Renal pelvis (tissue), 12 donors: ENCODE measurements around the gene MGA. TPM values are rescaled to one million over a fixed set of nuclear protein-coding genes. Genes with fewer than 3 reads are reported as not detected.
A peak's percentile ranks its signal among the peaks of the same experiment; 100 is the strongest.

Experiments used
- DNase-seq: peaks from one replicate; pipeline ENCODE4 v3.0.0-alpha.2; 2013
- long read RNA-seq, 16 experiments: transcript quantifications; one replicate each; lab custom pipeline, GENCODE V29; 2026
- polyA plus RNA-seq, 3 donors: library from polyadenylated mRNA; unstranded; fragments of 120-200 nt; gene quantifications; one replicate each; pipeline ENCODE4 v1.2.1, GENCODE V29; 2013; ENCODE audit not compliant: insufficient read length in 3 of 3

MGA gene
- polyA plus RNA-seq: 10 to 100 TPM; 31.6 to 45.9 (median 41.3) TPM
- long read RNA-seq, donor 1, partial matches to known transcripts: 0 of 1 reads
- long read RNA-seq, donor 1, other reads (novel, unspliced or antisense): 0 of 1 reads
- long read RNA-seq, donor 2: 0 reads
- long read RNA-seq, donor 3, partial matches to known transcripts: 0 of 2 reads
- long read RNA-seq, donor 3, other reads (novel, unspliced or antisense): 0 of 2 reads
- long read RNA-seq, donor 4, partial matches to known transcripts: 0 of 1 reads
- long read RNA-seq, donor 4, other reads (novel, unspliced or antisense): 0 of 1 reads
- long read RNA-seq, donor 5, partial matches to known transcripts: 0 of 2 reads
- long read RNA-seq, donor 5, other reads (novel, unspliced or antisense): 0 of 2 reads
- long read RNA-seq, donor 6, partial matches to known transcripts: 0 of 7 reads
- long read RNA-seq, donor 6, other reads (novel, unspliced or antisense): 0 of 7 reads
- long read RNA-seq, donor 7, partial matches to known transcripts: 0 of 5 reads
- long read RNA-seq, donor 7, other reads (novel, unspliced or antisense): 0 of 5 reads
- long read RNA-seq, donor 8: 0 reads
- long read RNA-seq, donor 9, partial matches to known transcripts: 0 of 2 reads
- long read RNA-seq, donor 9, other reads (novel, unspliced or antisense): 0 of 2 reads
- long read RNA-seq, donor 10, partial matches to known transcripts: 0 of 2 reads
- long read RNA-seq, donor 10, other reads (novel, unspliced or antisense): 0 of 2 reads
- long read RNA-seq, donor 11, partial matches to known transcripts: 0 of 3 reads
- long read RNA-seq, donor 11, other reads (novel, unspliced or antisense): 0 of 3 reads
- long read RNA-seq, donor 12, partial matches to known transcripts: 0 of 2 reads
- long read RNA-seq, donor 12, other reads (novel, unspliced or antisense): 0 of 2 reads
- long read RNA-seq, donor 13, partial matches to known transcripts: 0 of 3 reads
- long read RNA-seq, donor 13, other reads (novel, unspliced or antisense): 0 of 3 reads
- long read RNA-seq, donor 14: 0 reads
- long read RNA-seq, donor 15: 0 reads
- long read RNA-seq, donor 16, partial matches to known transcripts: 0 of 3 reads
- long read RNA-seq, donor 16, other reads (novel, unspliced or antisense): 0 of 3 reads

GRCh38 chr15:41660235-41661077, at the start of gene MGA:
TSS of gene MGA (plus strand) at chr15:41660405.
- DNase-seq: peak; percentile 96

- peak; percentile 33 for DNase-seq
These were observed 39.5 kb upstream of the MGA start for GRCh38 chr15:41620536-41621199.

- DNase-seq: peak; percentile 85
These were observed 38.7 kb upstream of the MGA start for GRCh38 chr15:41621200-41622193.

GRCh38 chr15:41622901-41623300, 37.3 kb upstream of the MGA start:
- DNase-seq: no peak

GRCh38 chr15:41627203-41627602, 33.0 kb upstream of the MGA start:
- no peak for DNase-seq

GRCh38 chr15:41629463-41629862, 30.7 kb upstream of the MGA start:
- no peak for DNase-seq

- DNase-seq: no peak
These were observed 30.3 kb upstream of the MGA start for GRCh38 chr15:41629883-41630282.

GRCh38 chr15:41630616-41631217, 29.5 kb upstream of the MGA start:
- no peak for DNase-seq

GRCh38 chr15:41631880-41632470, 28.2 kb upstream of the MGA start:
- no peak for DNase-seq

GRCh38 chr15:41633609-41634008, 26.6 kb upstream of the MGA start:
- DNase-seq: no peak

- DNase-seq: no peak
These were observed 26.1 kb upstream of the MGA start for GRCh38 chr15:41634072-41634626.

- DNase-seq: no peak
These were observed 23.1 kb upstream of the MGA start for GRCh38 chr15:41637086-41637485.

- no peak for DNase-seq
These were observed 19.2 kb upstream of the MGA start for GRCh38 chr15:41640985-41641384.

GRCh38 chr15:41647262-41647661, 12.9 kb upstream of the MGA start:
- no peak for DNase-seq

- no peak for DNase-seq
These were observed 12.1 kb upstream of the MGA start for GRCh38 chr15:41648097-41648496.

GRCh38 chr15:41648770-41649169, 11.4 kb upstream of the MGA start:
- no peak for DNase-seq

- DNase-seq: no peak
These were observed 9.4 kb upstream of the MGA start for GRCh38 chr15:41650806-41651205.

- DNase-seq: no peak
These were observed 8.8 kb upstream of the MGA start for GRCh38 chr15:41651373-41651772.
